HUDEP-2 (cell line): ENCODE data around the gene TOMM34.
A peak's percentile ranks its signal among the peaks of the same experiment; 100 is the strongest.

ENCODE experiments used
- DNase-seq, 76 experiments: peaks; one replicate each; lab custom pipeline; 2025; ENCODE audit not compliant: unreplicated experiment in 76 of 76; lab: John Stamatoyannopoulos, UW

The TOMM34 gene

GRCh38 chr20:44963325-44964215 lies 3.4 kb upstream of the TOMM34 start:
- no peak for DNase-seq

GRCh38 chr20:44962483-44962882 lies 2.3 kb upstream of the TOMM34 start:
- DNase-seq, result no peak

GRCh38 chr20:44961870-44962267 lies 1.7 kb upstream of the TOMM34 start:
- peak in 7 of 76 experiments; percentile 6 to 34 (median 12) for DNase-seq

- DNase-seq, result peak in 2 of 76 experiments; percentile 17 to 33
Measured at GRCh38 chr20:44961011-44961869, 1.0 kb upstream of the TOMM34 start.

GRCh38 chr20:44959638-44960102 lies 527 bp downstream of the TOMM34 start:
- DNase-seq, result peak in 8 of 76 experiments; percentile 3 to 47 (median 22)

GRCh38 chr20:44959082-44959637 lies 1.0 kb downstream of the TOMM34 start:
- DNase-seq, result no peak

- no peak for DNase-seq
Measured at GRCh38 chr20:44958276-44958675, 1.9 kb downstream of the TOMM34 start.

GRCh38 chr20:44956410-44956809 lies 3.8 kb downstream of the TOMM34 start:
- DNase-seq, result no peak

- DNase-seq, result no peak
Measured at GRCh38 chr20:44955270-44955669, 4.9 kb downstream of the TOMM34 start.

GRCh38 chr20:44954211-44954610 lies 6.0 kb downstream of the TOMM34 start:
- DNase-seq, result no peak

GRCh38 chr20:44952731-44953130 lies 7.5 kb downstream of the TOMM34 start:
- no peak for DNase-seq

- no peak for DNase-seq
Measured at GRCh38 chr20:44950368-44950767, 9.8 kb downstream of the TOMM34 start.

GRCh38 chr20:44948513-44948912 lies 11.7 kb downstream of the TOMM34 start:
- no peak for DNase-seq

- no peak for DNase-seq
Measured at GRCh38 chr20:44948107-44948506, 12.1 kb downstream of the TOMM34 start.

- no peak for DNase-seq
Measured at GRCh38 chr20:44946271-44946852, 13.8 kb downstream of the TOMM34 start.

GRCh38 chr20:44945261-44945660 lies 14.9 kb downstream of the TOMM34 start:
- DNase-seq, result no peak

- DNase-seq, result no peak
Measured at GRCh38 chr20:44943828-44944227, 16.4 kb downstream of the TOMM34 start.

- no peak for DNase-seq
Measured at GRCh38 chr20:44942264-44942973, 17.8 kb downstream of the TOMM34 start.

GRCh38 chr20:44941120-44941691 lies 19.0 kb downstream of the TOMM34 start:
- no peak for DNase-seq

GRCh38 chr20:44938637-44939036 lies 21.6 kb downstream of the TOMM34 start:
- DNase-seq, result no peak
